Testis (tissue), 2 donors: ENCODE measurements around the gene ACAD11.

ENCODE experiments used
- POLR2A ChIP-seq: fragments of 450-650 bp; IDR thresholded peaks from one replicate; pipeline ENCODE4 v1.6.1; 2017; ENCODE audit warnings: antibody characterized with exemption, mild to moderate bottlenecking, moderate library complexity
- TF ChIP-seq, protein P1 (sequence below), 3 experiments: fragments of 450-650 bp in 2 of 3; fragments of 200-600 bp in 1 of 3; sonication (generic) in 1 of 3; IDR thresholded peaks; one replicate each; pipeline ENCODE4 v1.5.1; 2016 to 2019; ENCODE audit warnings: antibody characterized with exemption in 3 of 3, mild to moderate bottlenecking in 2 of 3, moderate library complexity in 1 of 3

- TF ChIP-seq POLR2A, result no peak
- TF ChIP-seq, protein P1, sequence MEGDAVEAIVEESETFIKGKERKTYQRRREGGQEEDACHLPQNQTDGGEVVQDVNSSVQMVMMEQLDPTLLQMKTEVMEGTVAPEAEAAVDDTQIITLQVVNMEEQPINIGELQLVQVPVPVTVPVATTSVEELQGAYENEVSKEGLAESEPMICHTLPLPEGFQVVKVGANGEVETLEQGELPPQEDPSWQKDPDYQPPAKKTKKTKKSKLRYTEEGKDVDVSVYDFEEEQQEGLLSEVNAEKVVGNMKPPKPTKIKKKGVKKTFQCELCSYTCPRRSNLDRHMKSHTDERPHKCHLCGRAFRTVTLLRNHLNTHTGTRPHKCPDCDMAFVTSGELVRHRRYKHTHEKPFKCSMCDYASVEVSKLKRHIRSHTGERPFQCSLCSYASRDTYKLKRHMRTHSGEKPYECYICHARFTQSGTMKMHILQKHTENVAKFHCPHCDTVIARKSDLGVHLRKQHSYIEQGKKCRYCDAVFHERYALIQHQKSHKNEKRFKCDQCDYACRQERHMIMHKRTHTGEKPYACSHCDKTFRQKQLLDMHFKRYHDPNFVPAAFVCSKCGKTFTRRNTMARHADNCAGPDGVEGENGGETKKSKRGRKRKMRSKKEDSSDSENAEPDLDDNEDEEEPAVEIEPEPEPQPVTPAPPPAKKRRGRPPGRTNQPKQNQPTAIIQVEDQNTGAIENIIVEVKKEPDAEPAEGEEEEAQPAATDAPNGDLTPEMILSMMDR (IDR thresholded peaks at IDR 0.05), result no peak
Observed at GRCh38 chr3:132642539-132642847, 17.1 kb downstream of the ACAD11 start.
